B cell (primary cell): Measurements from ENCODE around the gene B3GNT9.

ENCODE experiments used
- EZH2 ChIP-seq: IDR thresholded peaks from 2 replicates; pipeline ENCODE4 v1.6.1; 2012; ENCODE audit warnings: borderline replicate concordance, low read depth, mild to moderate bottlenecking, moderate library complexity, low read length; ENCODE audit not compliant: insufficient read depth, poor library complexity, severe bottlenecking
- TF ChIP-seq, protein P1 (sequence below): fragments of 200-600 bp; IDR thresholded peaks from one replicate; pipeline ENCODE4 v1.8.0; 2022; ENCODE audit warnings: antibody characterized with exemption, mild to moderate bottlenecking

DNA sequence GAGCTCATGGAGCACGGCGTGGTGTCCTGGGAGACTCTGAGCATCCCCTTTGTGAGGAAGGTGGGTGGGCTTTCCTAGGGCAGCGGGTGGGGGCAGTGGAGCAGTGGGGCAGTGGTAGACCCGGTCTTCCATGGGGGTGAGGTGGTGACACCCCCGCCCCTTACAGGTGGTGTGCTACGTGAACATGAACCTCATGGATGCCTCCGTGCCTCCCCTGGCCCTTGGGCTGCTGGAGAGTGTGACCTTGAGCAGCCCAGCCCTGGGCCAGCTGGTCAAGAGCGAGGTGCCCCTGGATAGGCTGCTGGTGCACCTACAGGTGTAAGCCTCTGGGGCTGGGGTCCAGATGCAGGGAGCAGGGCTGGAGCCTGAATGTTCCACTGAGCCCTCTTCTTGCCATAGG lies 49.7 kb upstream of the B3GNT9 start:
- TF ChIP-seq, protein P1, sequence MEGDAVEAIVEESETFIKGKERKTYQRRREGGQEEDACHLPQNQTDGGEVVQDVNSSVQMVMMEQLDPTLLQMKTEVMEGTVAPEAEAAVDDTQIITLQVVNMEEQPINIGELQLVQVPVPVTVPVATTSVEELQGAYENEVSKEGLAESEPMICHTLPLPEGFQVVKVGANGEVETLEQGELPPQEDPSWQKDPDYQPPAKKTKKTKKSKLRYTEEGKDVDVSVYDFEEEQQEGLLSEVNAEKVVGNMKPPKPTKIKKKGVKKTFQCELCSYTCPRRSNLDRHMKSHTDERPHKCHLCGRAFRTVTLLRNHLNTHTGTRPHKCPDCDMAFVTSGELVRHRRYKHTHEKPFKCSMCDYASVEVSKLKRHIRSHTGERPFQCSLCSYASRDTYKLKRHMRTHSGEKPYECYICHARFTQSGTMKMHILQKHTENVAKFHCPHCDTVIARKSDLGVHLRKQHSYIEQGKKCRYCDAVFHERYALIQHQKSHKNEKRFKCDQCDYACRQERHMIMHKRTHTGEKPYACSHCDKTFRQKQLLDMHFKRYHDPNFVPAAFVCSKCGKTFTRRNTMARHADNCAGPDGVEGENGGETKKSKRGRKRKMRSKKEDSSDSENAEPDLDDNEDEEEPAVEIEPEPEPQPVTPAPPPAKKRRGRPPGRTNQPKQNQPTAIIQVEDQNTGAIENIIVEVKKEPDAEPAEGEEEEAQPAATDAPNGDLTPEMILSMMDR = no peak
- no peak for TF ChIP-seq EZH2
